Measurements from ENCODE around the gene NDUFA13. TPM values are rescaled to one million over a fixed set of nuclear protein-coding genes. Genes with fewer than 3 reads are reported as not detected.

Gene NDUFA13
- total RNA-seq, 1 donor from 2014 or later: 147 TPM

GRCh38 chr19:19570571-19570970 is 54.5 kb downstream of the NDUFA13 start:
- no peak for DNase-seq (ENCODE audit: low read depth)

- no peak for DNase-seq (ENCODE audit: low read depth)
Measured at GRCh38 chr19:19571071-19571786, 55.2 kb downstream of the NDUFA13 start.

- DNase-seq (ENCODE audit: low read depth): no peak
Measured at GRCh38 chr19:19575411-19575810, 59.4 kb downstream of the NDUFA13 start.

Other genes starting within 250 kb of the NDUFA13 start
- gene TM6SF2, start 242.9 kb upstream of the NDUFA13 start, total RNA-seq: 0.20 TPM in 1 of 2 replicates, not detected in the other
- 12.7 and 21.4 TPM in 2 replicates for gene SUGP1, start 195.7 kb upstream of the NDUFA13 start, total RNA-seq
- 14.1 and 38.6 TPM in 2 replicates for gene MAU2, start 195.4 kb upstream of the NDUFA13 start, total RNA-seq
- 44.1 and 93.9 TPM in 2 replicates for gene GATAD2A, start 110.5 kb upstream of the NDUFA13 start, total RNA-seq
- 0.69 and 3.0 TPM in 2 replicates for gene TSSK6, start 677 bp upstream of the NDUFA13 start, total RNA-seq
- 0.50 and 0.69 TPM in 2 replicates for gene YJEFN3, start 12.7 kb downstream of the NDUFA13 start, total RNA-seq
- 0.60 TPM in 1 of 2 replicates, not detected in the other for gene CILP2, start 22.0 kb downstream of the NDUFA13 start, total RNA-seq
- 1.7 and 2.6 TPM in 2 replicates for gene PBX4, start 102.5 kb downstream of the NDUFA13 start, total RNA-seq
- gene LPAR2, start 112.0 kb downstream of the NDUFA13 start, total RNA-seq: 8.5 and 14.9 TPM in 2 replicates
- 15.8 and 18.7 TPM in 2 replicates for gene GMIP, start 127.4 kb downstream of the NDUFA13 start, total RNA-seq
- gene ATP13A1, start 147.5 kb downstream of the NDUFA13 start, total RNA-seq: 88.0 and 171 TPM in 2 replicates
- 10.8 and 20.1 TPM in 2 replicates for gene ZNF101, start 152.6 kb downstream of the NDUFA13 start, total RNA-seq
- gene ZNF14, start 216.9 kb downstream of the NDUFA13 start, total RNA-seq: 5.9 and 12.4 TPM in 2 replicates